ENCODE measurements around the gene DRD3.

DNA sequence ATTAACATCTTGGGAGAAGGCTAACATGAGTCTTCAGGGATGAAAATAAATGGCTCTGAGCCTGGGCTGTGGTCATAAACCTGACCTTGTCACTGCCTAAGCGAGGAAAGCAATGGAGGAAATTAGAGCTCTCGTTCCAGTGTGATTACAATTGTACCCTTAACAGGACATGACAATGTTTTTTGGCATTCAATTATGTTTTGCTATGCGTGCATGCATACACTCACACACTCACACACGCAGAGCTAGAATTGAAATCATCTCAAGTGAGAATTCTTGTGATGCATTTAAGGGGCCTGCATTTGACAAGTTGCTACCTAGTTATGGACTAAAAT lies 34.4 kb upstream of the DRD3 start:
- TF ChIP-seq, protein P1, sequence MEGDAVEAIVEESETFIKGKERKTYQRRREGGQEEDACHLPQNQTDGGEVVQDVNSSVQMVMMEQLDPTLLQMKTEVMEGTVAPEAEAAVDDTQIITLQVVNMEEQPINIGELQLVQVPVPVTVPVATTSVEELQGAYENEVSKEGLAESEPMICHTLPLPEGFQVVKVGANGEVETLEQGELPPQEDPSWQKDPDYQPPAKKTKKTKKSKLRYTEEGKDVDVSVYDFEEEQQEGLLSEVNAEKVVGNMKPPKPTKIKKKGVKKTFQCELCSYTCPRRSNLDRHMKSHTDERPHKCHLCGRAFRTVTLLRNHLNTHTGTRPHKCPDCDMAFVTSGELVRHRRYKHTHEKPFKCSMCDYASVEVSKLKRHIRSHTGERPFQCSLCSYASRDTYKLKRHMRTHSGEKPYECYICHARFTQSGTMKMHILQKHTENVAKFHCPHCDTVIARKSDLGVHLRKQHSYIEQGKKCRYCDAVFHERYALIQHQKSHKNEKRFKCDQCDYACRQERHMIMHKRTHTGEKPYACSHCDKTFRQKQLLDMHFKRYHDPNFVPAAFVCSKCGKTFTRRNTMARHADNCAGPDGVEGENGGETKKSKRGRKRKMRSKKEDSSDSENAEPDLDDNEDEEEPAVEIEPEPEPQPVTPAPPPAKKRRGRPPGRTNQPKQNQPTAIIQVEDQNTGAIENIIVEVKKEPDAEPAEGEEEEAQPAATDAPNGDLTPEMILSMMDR (conservative IDR thresholded peaks at IDR 0.05) = no peak
- no peak for TF ChIP-seq ZFX (IDR thresholded peaks at IDR 0.05)
